Glomerular visceral epithelial cell (primary cell): ENCODE data around the gene ARHGAP35.
"Not testable (repeated sequence)": the region's sequence is repeated elsewhere in the genome, so short reads cannot be mapped to it uniquely, and the experiment has no call there.

Experiments
- DNase-seq: peaks from one replicate; pipeline ENCODE4 v3.0.0-alpha.2; 2016; ENCODE audit errors: extremely low spot score

The ARHGAP35 gene

GRCh38 chr19:46860846-46861690 is at the start of gene ARHGAP35:
ARHGAP35 (plus strand) TSS chr19:46860997; CDS start chr19:46918676, 57,679 bp downstream.
- peak; percentile 94 for DNase-seq

- no peak for DNase-seq
These were observed 47.6 kb upstream of the ARHGAP35 start for GRCh38 chr19:46812977-46813838.

GRCh38 chr19:46813839-46814358 is 46.9 kb upstream of the ARHGAP35 start:
- no peak for DNase-seq

- DNase-seq: no peak
These were observed 44.8 kb upstream of the ARHGAP35 start for GRCh38 chr19:46815833-46816627.

- peak; percentile 17 for DNase-seq
These were observed 42.0 kb upstream of the ARHGAP35 start for GRCh38 chr19:46818812-46819211.

- no peak for DNase-seq
These were observed 39.0 kb upstream of the ARHGAP35 start for GRCh38 chr19:46821512-46822409.

- DNase-seq: not testable (repeated sequence)
These were observed 38.4 kb upstream of the ARHGAP35 start for GRCh38 chr19:46822410-46822787.

- DNase-seq: no peak
These were observed 37.7 kb upstream of the ARHGAP35 start for GRCh38 chr19:46823049-46823448.

GRCh38 chr19:46824890-46825730 is 35.7 kb upstream of the ARHGAP35 start:
- DNase-seq: no peak

GRCh38 chr19:46825731-46826055 is 35.1 kb upstream of the ARHGAP35 start:
- no peak for DNase-seq

GRCh38 chr19:46828484-46828883 is 32.3 kb upstream of the ARHGAP35 start:
- DNase-seq: no peak

GRCh38 chr19:46830864-46831263 is 29.9 kb upstream of the ARHGAP35 start:
- DNase-seq: no peak

- DNase-seq: no peak
These were observed 26.7 kb upstream of the ARHGAP35 start for GRCh38 chr19:46834121-46834520.

- no peak for DNase-seq
These were observed 25.8 kb upstream of the ARHGAP35 start for GRCh38 chr19:46834984-46835383.

GRCh38 chr19:46838160-46838559 is 22.6 kb upstream of the ARHGAP35 start:
- DNase-seq: no peak

- no peak for DNase-seq
These were observed 20.9 kb upstream of the ARHGAP35 start for GRCh38 chr19:46839752-46840497.

- peak; percentile 67 for DNase-seq
These were observed 20.3 kb upstream of the ARHGAP35 start for GRCh38 chr19:46840498-46840942.

- peak; percentile 59 for DNase-seq
These were observed 19.2 kb upstream of the ARHGAP35 start for GRCh38 chr19:46841458-46842083.

GRCh38 chr19:46842791-46843190 is 18.0 kb upstream of the ARHGAP35 start:
- DNase-seq: no peak
